GM10248 (cell line): ENCODE measurements around the gene ABCC10.
A peak's percentile ranks its signal among the peaks of the same experiment; 100 is the strongest.
"Not testable (repeated sequence)": the region's sequence is repeated elsewhere in the genome, so short reads cannot be mapped to it uniquely, and the experiment has no call there.

ENCODE experiments used
- CTCF ChIA-PET: fragments of 300-600 bp; sonication (Branson Sonifier 250); formaldehyde crosslinking; extraction: SDS; loops from one replicate; lab custom pipeline; 2021; ENCODE audit warnings: antibody characterized with exemption; lab: Yijun Ruan, JAX
- POLR2A ChIA-PET: fragments of 350-650 bp; sonication (Branson Sonifier 250); formaldehyde crosslinking; extraction: SDS; loops from one replicate; lab custom pipeline; 2020; ENCODE audit warnings: antibody characterized with exemption; lab: Yijun Ruan, JAX
- DNase-seq: peaks from one replicate; pipeline ENCODE4 v3.0.0; 2012; ENCODE audit errors: extremely low spot score
- CTCF ChIP-seq: IDR thresholded peaks from 2 replicates; pipeline ENCODE4 v1.5.1; 2012; ENCODE audit warnings: mild to moderate bottlenecking, low read depth; ENCODE audit errors: extremely low read depth, missing control alignments, control extremely low read depth

Gene ABCC10

GRCh38 chr6:43495409-43495941 is 68.1 kb downstream of the ABCC10 start:
- TF ChIP-seq CTCF: no peak
- POLR2A ChIA-PET: no interaction called here
- CTCF ChIA-PET: interaction anchor here (0.8 to 11.7 kb wide), 11 partner anchors 11 to 232 kb away, joined by 3 to 125 read pairs (median 5); partner anchors contain the start of genes DLK2 and TJAP1
- DNase-seq: no peak

GRCh38 chr6:43496370-43497128 is 69.2 kb downstream of the ABCC10 start:
- no peak for DNase-seq
- ChIA-PET CTCF (interaction anchor here (0.7 to 11.7 kb wide), 14 partner anchors 10 to 583 kb away, joined by 3 to 125 read pairs (median 4); partner anchors contain the start of genes DLK2 and DNPH1), POLR2A (interaction anchor here (0.6 to 0.9 kb wide), 2 partner anchors 19 to 107 kb away, joined by 3 read pairs; no protein-coding TSS in a partner anchor)
- peak; percentile 63 for TF ChIP-seq CTCF

- ChIA-PET CTCF (interaction anchor here (1.0 to 11.7 kb wide), 9 partner anchors 10 to 184 kb away, joined by 4 to 125 read pairs (median 5); partner anchors contain the start of gene DLK2), POLR2A (no interaction called here)
- no peak for TF ChIP-seq CTCF
Measured at GRCh38 chr6:43497129-43497396, 69.7 kb downstream of the ABCC10 start.

GRCh38 chr6:43497689-43498088 is 70.3 kb downstream of the ABCC10 start:
- POLR2A ChIA-PET: no interaction called here
- CTCF ChIA-PET: interaction anchor here (0.9 to 11.7 kb wide), 4 partner anchors 8 to 48 kb away, joined by 3 to 125 read pairs (median 10); no protein-coding TSS in a partner anchor
- TF ChIP-seq CTCF: no peak
- DNase-seq: no peak

More at GRCh38 chr6:43497129-43497396, 69.7 kb downstream of the ABCC10 start:
- no peak for DNase-seq

- CTCF ChIA-PET: interaction anchor here (0.9 to 11.7 kb wide), 5 partner anchors 8 to 49 kb away, joined by 3 to 125 read pairs (median 4); partner anchors contain the start of gene DLK2
- POLR2A ChIA-PET, DNase-seq: not testable (repeated sequence)
Measured at GRCh38 chr6:43498291-43498690, 71.0 kb downstream of the ABCC10 start.

- ChIA-PET POLR2A (no interaction called here), CTCF (interaction anchor here (1.4 to 11.7 kb wide), 3 partner anchors 7 to 44 kb away, joined by 3 to 125 read pairs (median 4); partner anchors contain the start of gene DLK2)
- TF ChIP-seq CTCF: no peak
- no peak for DNase-seq
Measured at GRCh38 chr6:43499028-43499815, 71.9 kb downstream of the ABCC10 start.
